ENCODE measurements around the gene HMMR. TPM values are rescaled to one million over a fixed set of nuclear protein-coding genes. Genes with fewer than 3 reads are reported as not detected.

The HMMR gene
- total and polyA plus RNA-seq, 2 of the 4 experiments (the other 2 are of a cell fraction): 13.0 to 24.6 TPM

DNA sequence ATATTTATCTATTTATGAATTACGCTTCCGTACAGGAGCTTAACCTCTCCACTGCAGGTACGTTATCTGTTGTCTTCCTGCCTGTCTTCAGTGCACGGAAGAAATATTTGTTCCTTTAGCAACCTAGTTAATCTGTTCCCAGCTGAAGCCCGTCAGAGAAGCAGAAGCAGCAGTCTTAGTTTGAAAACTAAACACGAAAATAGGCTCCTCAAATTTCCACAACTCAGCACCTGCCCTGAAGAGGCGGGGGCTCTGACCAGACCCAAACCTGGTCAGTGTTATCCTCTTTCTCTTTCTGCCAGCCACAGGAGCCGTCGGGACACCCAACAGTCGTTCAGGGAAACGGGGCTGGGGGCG is 992 bp upstream of the HMMR start:
- DNase-seq (peak; percentile 23), ATAC-seq (ENCODE audit: low read depth) (peak; percentile 1)
- Histone ChIP-seq H3K56ac (ENCODE audit: extremely low read depth, insufficient read depth, low read length) (peak overlapping the region; percentile 99), H2AFZ (replicated peaks; ENCODE audit: low read length, poor library complexity) (peak overlapping the region; percentile 89), H3K27ac (ENCODE audit: insufficient read depth, low read length) (peak overlapping the region; percentile 89), H2BK120ac (ENCODE audit: low read depth, low read length) (no peak overlapping the region), H2AK5ac (ENCODE audit: low read depth, low read length) (peak overlapping the region; percentile 76), H3K9me1 (ENCODE audit: insufficient read depth, low read length) (no peaks in the 10 kb centered on the region), H3K4ac (ENCODE audit: low read depth, low read length) (peak overlapping the region; percentile 67), H3K4me3 (ENCODE audit: insufficient read depth, low read depth, low read length) (peak overlapping the region; percentile 65), H3K36me3 (ENCODE audit: control insufficient read depth, insufficient read depth, low read length) (peaks cover 3% of the 10 kb centered on the region; the same call in 1 of the 2 replicates), H3K9me3 (ENCODE audit: control insufficient read depth, insufficient read depth, low read length) (no peaks in the 10 kb centered on the region), H3K18ac (ENCODE audit: low read depth, low read length) (no peak overlapping the region), H2BK5ac (ENCODE audit: low read depth, low read length, poor library complexity, severe bottlenecking) (peak overlapping the region; percentile 94), H4K5ac (ENCODE audit: low read depth, low read length) (peak overlapping the region; percentile 37; the same call in 1 of the 2 replicates), H4K8ac (ENCODE audit: low read depth in 2 of 2, low read length in 2 of 2) (peak overlapping the region; percentile 64 to 99), H3K4me1 (ENCODE audit: control insufficient read depth, insufficient read depth, low read length) (no peaks in the 10 kb centered on the region), H3K79me1 (ENCODE audit: low read depth in 1 of 2, low read length in 2 of 2) (peaks cover 17% of the 10 kb centered on the region in 2 experiments; a peak in 3 of 4 replicates), H2BK20ac (ENCODE audit: low read depth, low read length) (no peak overlapping the region), H3K9ac (ENCODE audit: low read depth, low read length) (peak overlapping the region; percentile 90), H4K20me1 (ENCODE audit: insufficient read depth, low read length) (no peaks in the 10 kb centered on the region), H3K27me3 (ENCODE audit: control insufficient read depth, insufficient read depth, low read length) (no peaks in the 10 kb centered on the region), H3K14ac (replicated peaks; ENCODE audit: low read depth, low read length) (peak overlapping the region; percentile 83), H3K4me2 (ENCODE audit: low read depth, low read length) (peak overlapping the region; percentile 96), H3K23ac (ENCODE audit: low read depth, low read length) (peak overlapping the region; percentile 82; the same call in 1 of the 2 replicates), H2AK9ac (replicated peaks; ENCODE audit: low read depth, low read length, poor library complexity) (peak overlapping the region; percentile 75), H4K91ac (ENCODE audit: insufficient read depth, low read depth, low read length) (0 out of 2 replicates have a peak overlapping the region, but pooled peaks have one; percentile 22), H2BK15ac (ENCODE audit: low read depth, low read length) (no peak overlapping the region)
- CTCF ChIA-PET: interaction anchor here (1.3 kb wide), 1 partner anchor 14 kb away, joined by 4 read pairs; no protein-coding TSS in a partner anchor
- dilution Hi-C loops (cut with HindIII; ENCODE audit: low sequenced_read_pairs, unreplicated experiment): no loop called here
- intact Hi-C loops (cut with micrococcal nuclease): no loop called here
- POLR2A ChIA-PET (ENCODE audit: unreplicated experiment): interaction anchor here (0.5 to 0.9 kb wide), 2 partner anchors 22 to 51 kb away, joined by 3 to 4 read pairs; no protein-coding TSS in a partner anchor
- 0% methylated on average over 1 of the region's 12 CpGs; no CpG with 5 or more reads in 1 of the 2 experiments for WGBS, 2 experiments (ENCODE audit: extremely low coverage in 2 of 2, insufficient read length in 1 of 2)
- BruUV-seq (replicated peaks): no TSS peak
- TF ChIP-seq BHLHE40 (IDR thresholded peaks at IDR 0.05; ENCODE audit: low read depth, low read length) (no peak), POLR2A (IDR thresholded peaks at IDR 0.05; ENCODE audit: low read depth, low read length) (no peak), NFE2L2 (IDR thresholded peaks at IDR 0.05; ENCODE audit: low read depth, low read length) (no peak), MAZ (IDR thresholded peaks at IDR 0.05; ENCODE audit: borderline replicate concordance, low read depth, low read length) (no peak), CEBPB (IDR thresholded peaks at IDR 0.05; ENCODE audit: low read depth, low read length) (no peak), FOS (IDR thresholded peaks at IDR 0.05; ENCODE audit: low read depth, low read length) (no peak), RAD21 (IDR thresholded peaks at IDR 0.05; ENCODE audit: low read length) (no peak), ELK1 (IDR thresholded peaks at IDR 0.05; ENCODE audit: borderline replicate concordance, low read depth, low read length) (no peak), SMC3 (IDR thresholded peaks at IDR 0.05; ENCODE audit: low read depth, low read length) (no peak), MAFK (IDR thresholded peaks at IDR 0.05; ENCODE audit: low read depth, low read length) (no peak), RCOR1 (IDR thresholded peaks at IDR 0.05; ENCODE audit: insufficient replicate concordance, low read length) (no peak), CTCF (conservative IDR thresholded peaks at IDR 0.05; ENCODE audit: low read depth, low read length) (no peak), CHD1 (IDR thresholded peaks at IDR 0.05; ENCODE audit: low read depth, low read length) (no peak), MXI1 (IDR thresholded peaks at IDR 0.05; ENCODE audit: borderline replicate concordance, low read depth, low read length) (no peak), RFX5 (IDR thresholded peaks at IDR 0.05; ENCODE audit: low read depth, low read length) (no peak)
- TF ChIP-seq, protein P1, sequence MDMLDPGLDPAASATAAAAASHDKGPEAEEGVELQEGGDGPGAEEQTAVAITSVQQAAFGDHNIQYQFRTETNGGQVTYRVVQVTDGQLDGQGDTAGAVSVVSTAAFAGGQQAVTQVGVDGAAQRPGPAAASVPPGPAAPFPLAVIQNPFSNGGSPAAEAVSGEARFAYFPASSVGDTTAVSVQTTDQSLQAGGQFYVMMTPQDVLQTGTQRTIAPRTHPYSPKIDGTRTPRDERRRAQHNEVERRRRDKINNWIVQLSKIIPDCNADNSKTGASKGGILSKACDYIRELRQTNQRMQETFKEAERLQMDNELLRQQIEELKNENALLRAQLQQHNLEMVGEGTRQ (IDR thresholded peaks at IDR 0.05; ENCODE audit: low read depth, low read length): no peak
- in situ Hi-C loops (cut with MboI; ENCODE audit: low sequenced_read_pairs): no loop called here

All from IMR-90 (cell line).